Astrocyte of the cerebellum (primary cell): ENCODE measurements around the gene LBH.

Source experiments
- DNase-seq: peaks from one replicate; pipeline ENCODE4 v3.0.0-alpha.2; 2011; ENCODE audit warnings: low read depth
- H3K4me3 ChIP-seq: 2 replicates; pipeline ENCODE4 v1.5.1; 2011; ENCODE audit warnings: mild to moderate bottlenecking, low read depth, low read length, moderate library complexity
- CTCF ChIP-seq: IDR thresholded peaks from 2 replicates; pipeline ENCODE4 v1.5.1; 2012; ENCODE audit warnings: low read length, low read depth, moderate library complexity, mild to moderate bottlenecking; ENCODE audit errors: missing control alignments
- in situ Hi-C: cut with HindIII; loops from 2 replicates; pipeline ENCODE4 v1.10.0; 2017; ENCODE audit warnings: low sequenced_read_pairs

Gene LBH

GRCh38 chr2:30203156-30203555 lies 28.2 kb upstream of the LBH start:
- H3K4me3 ChIP-seq: no peak overlapping the region
- DNase-seq: no peak
- TF ChIP-seq CTCF: no peak
- in situ Hi-C loops: no loop called here

GRCh38 chr2:30204281-30204680 lies 27.1 kb upstream of the LBH start:
- TF ChIP-seq CTCF: no peak
- in situ Hi-C loops: no loop called here
- DNase-seq: no peak
- H3K4me3 ChIP-seq: no peak overlapping the region

- in situ Hi-C loops: no loop called here
- H3K4me3 ChIP-seq: no peak overlapping the region
- DNase-seq: no peak
- TF ChIP-seq CTCF: no peak
Measured at GRCh38 chr2:30205456-30205855, 25.9 kb upstream of the LBH start.

DNA sequence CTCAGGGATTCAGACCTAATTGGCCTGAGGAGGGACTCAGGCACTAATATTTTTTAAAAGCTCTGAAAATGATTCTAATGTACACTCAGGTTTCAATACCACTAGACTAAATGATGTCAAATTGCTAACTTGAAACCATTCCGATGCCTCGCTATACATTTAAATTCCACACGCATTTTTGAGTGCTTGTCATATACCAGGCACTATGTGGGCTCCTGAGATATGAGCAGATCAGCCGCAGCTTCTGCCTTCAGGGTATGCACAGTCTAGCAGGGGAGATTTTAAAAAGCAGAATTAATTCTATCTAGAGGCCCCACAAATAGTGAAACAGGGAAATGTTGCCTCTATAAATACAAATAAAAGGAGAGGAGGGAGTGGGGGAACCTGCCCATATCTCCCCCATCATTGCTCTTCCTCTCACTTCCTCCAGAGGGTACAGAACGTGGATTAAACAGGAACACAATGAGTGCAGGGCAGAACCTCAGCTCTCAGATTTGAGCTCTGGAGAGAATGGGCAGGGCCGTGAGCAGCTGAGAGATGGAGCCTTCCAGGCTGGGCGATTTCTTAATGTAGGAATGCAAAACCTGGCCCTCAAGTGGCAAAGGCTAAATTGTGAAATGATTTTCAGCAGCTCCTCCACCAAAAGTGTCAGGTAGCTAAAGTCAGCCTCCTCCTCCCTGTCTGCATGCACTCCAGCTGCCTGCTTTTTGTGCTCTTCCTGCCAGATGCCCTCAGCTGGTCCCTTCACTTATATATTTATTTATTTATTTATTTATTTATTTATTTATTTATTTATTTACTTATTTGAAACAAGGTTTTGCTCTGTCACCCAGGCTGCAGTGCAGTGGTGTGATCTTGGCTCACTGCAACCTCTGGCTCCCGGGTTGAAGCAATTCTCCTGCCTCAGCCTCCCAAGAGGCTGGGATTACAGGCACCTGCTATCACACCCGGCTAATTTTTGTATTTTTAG lies 24.6 kb upstream of the LBH start:
- in situ Hi-C loops: no loop called here
- TF ChIP-seq CTCF: no peak
- no peak for DNase-seq
- H3K4me3 ChIP-seq: no peak overlapping the region

- peak; percentile 80 for TF ChIP-seq CTCF
- H3K4me3 ChIP-seq: no peak overlapping the region
- in situ Hi-C loops: no loop called here
- DNase-seq: peak; percentile 63
Measured at GRCh38 chr2:30208453-30208852, 22.9 kb upstream of the LBH start.

GRCh38 chr2:30209227-30209626 lies 22.1 kb upstream of the LBH start:
- DNase-seq: no peak
- no peak overlapping the region for H3K4me3 ChIP-seq
- in situ Hi-C loops: no loop called here
- TF ChIP-seq CTCF: no peak
